Measurements from ENCODE around the gene KRT84.

- TF ChIP-seq POLR2AphosphoS5 (IDR thresholded peaks at IDR 0.05; ENCODE audit: low read depth, low read length) = no peak
- TF ChIP-seq REST (IDR thresholded peaks at IDR 0.05; ENCODE audit: insufficient read depth in 1 of 2, low read depth in 2 of 2, low read length in 2 of 2) = no peak
- TF ChIP-seq TAF1 (IDR thresholded peaks at IDR 0.05; ENCODE audit: borderline replicate concordance, insufficient read depth, low read length) = no peak
- TF ChIP-seq FOXP2 (optimal IDR thresholded peaks at IDR 0.05; ENCODE audit: borderline replicate concordance, extremely low read depth, extremely low read length, insufficient read depth) = no peak
- TF ChIP-seq SIN3A (IDR thresholded peaks at IDR 0.05; ENCODE audit: borderline replicate concordance, insufficient read depth, low read length) = no peak
These were observed 28.4 kb upstream of the KRT84 start for GRCh38 chr12:52413782-52414345.

All from PFSK-1 (cell line).